ENCODE results near the gene HNRNPF.
A peak's percentile ranks its signal among the peaks of the same experiment; 100 is the strongest.
"Not testable (repeated sequence)": the region's sequence is repeated elsewhere in the genome, so short reads cannot be mapped to it uniquely, and the experiment has no call there.

The HNRNPF gene

GRCh38 chr10:43396061-43396927, 12.7 kb downstream of the HNRNPF start:
- peaks cover 33% of the 10 kb centered on the region for H3K36me3 ChIP-seq (replicated peaks)
- H3K27ac ChIP-seq, result peak overlapping the region; percentile 84
- peak; percentile 51 for DNase-seq
- H3K4me3 ChIP-seq (ENCODE audit: low read depth, low read length), result peak overlapping the region; percentile 67
- no peaks in the 10 kb centered on the region for H3K27me3 ChIP-seq (replicated peaks)
- TF ChIP-seq CTCF (IDR thresholded peaks at IDR 0.05; ENCODE audit: low read depth, low read length, missing control alignments), result no peak
- in situ Hi-C loops (cut with HindIII; ENCODE audit: low pct_ligation_motif_present, low sequenced_read_pairs), result no loop called here

GRCh38 chr10:43395571-43396060, 13.4 kb downstream of the HNRNPF start:
- peak; percentile 27 for DNase-seq
- TF ChIP-seq CTCF (IDR thresholded peaks at IDR 0.05; ENCODE audit: low read depth, low read length, missing control alignments), result no peak
- peaks cover 38% of the 10 kb centered on the region for H3K36me3 ChIP-seq (replicated peaks)

GRCh38 chr10:43394868-43395267, 14.1 kb downstream of the HNRNPF start:
- TF ChIP-seq CTCF (IDR thresholded peaks at IDR 0.05; ENCODE audit: low read depth, low read length, missing control alignments), result no peak
- Histone ChIP-seq H3K27ac (no peak overlapping the region), H3K36me3 (replicated peaks) (peaks cover 43% of the 10 kb centered on the region), H3K4me3 (ENCODE audit: low read depth, low read length) (peak overlapping the region; percentile 67), H3K27me3 (replicated peaks) (no peaks in the 10 kb centered on the region)
- DNase-seq, result no peak
- in situ Hi-C loops (cut with HindIII; ENCODE audit: low pct_ligation_motif_present, low sequenced_read_pairs), result no loop called here

More at GRCh38 chr10:43395571-43396060, 13.4 kb downstream of the HNRNPF start:
- no peaks in the 10 kb centered on the region for H3K27me3 ChIP-seq (replicated peaks)
- H3K4me3 ChIP-seq (ENCODE audit: low read depth, low read length), result peak overlapping the region; percentile 67
- in situ Hi-C loops (cut with HindIII; ENCODE audit: low pct_ligation_motif_present, low sequenced_read_pairs), result no loop called here
- peak overlapping the region; percentile 84 for H3K27ac ChIP-seq

- H3K4me3 ChIP-seq (ENCODE audit: low read depth, low read length), result no peak overlapping the region
- H3K36me3 ChIP-seq (replicated peaks), result peaks cover 46% of the 10 kb centered on the region
- no peak for TF ChIP-seq CTCF (IDR thresholded peaks at IDR 0.05; ENCODE audit: low read depth, low read length, missing control alignments)
- in situ Hi-C loops (cut with HindIII; ENCODE audit: low pct_ligation_motif_present, low sequenced_read_pairs), result no loop called here
- no peaks in the 10 kb centered on the region for H3K27me3 ChIP-seq (replicated peaks)
- no peak overlapping the region for H3K27ac ChIP-seq
- DNase-seq, result no peak
These were observed 15.2 kb downstream of the HNRNPF start for GRCh38 chr10:43393606-43394360.

GRCh38 chr10:43393186-43393585, 15.8 kb downstream of the HNRNPF start:
- in situ Hi-C loops (cut with HindIII; ENCODE audit: low pct_ligation_motif_present, low sequenced_read_pairs); H3K27me3 ChIP-seq (replicated peaks); DNase-seq; H3K27ac ChIP-seq; H3K4me3 ChIP-seq (ENCODE audit: low read depth, low read length): not testable (repeated sequence)
- H3K36me3 ChIP-seq (replicated peaks), result peaks cover 51% of the 10 kb centered on the region

- Histone ChIP-seq H3K36me3 (replicated peaks) (peaks cover 56% of the 10 kb centered on the region), H3K27me3 (replicated peaks) (no peaks in the 10 kb centered on the region), H3K27ac (no peak overlapping the region), H3K4me3 (ENCODE audit: low read depth, low read length) (no peak overlapping the region)
- in situ Hi-C loops (cut with HindIII; ENCODE audit: low pct_ligation_motif_present, low sequenced_read_pairs), result no loop called here
- TF ChIP-seq CTCF (IDR thresholded peaks at IDR 0.05; ENCODE audit: low read depth, low read length, missing control alignments), result no peak
- no peak for DNase-seq
These were observed 16.2 kb downstream of the HNRNPF start for GRCh38 chr10:43392748-43393147.
